ENCODE measurements around the gene NKG7. TPM values are rescaled to one million over a fixed set of nuclear protein-coding genes. Genes with fewer than 3 reads are reported as not detected.

The NKG7 gene
- total and polyA plus RNA-seq, 2 of the 13 experiments (the other 11 are each of a cell fraction or from before 2014, with no cell fraction given) = 0.40 TPM; not detected in 1

DNA sequence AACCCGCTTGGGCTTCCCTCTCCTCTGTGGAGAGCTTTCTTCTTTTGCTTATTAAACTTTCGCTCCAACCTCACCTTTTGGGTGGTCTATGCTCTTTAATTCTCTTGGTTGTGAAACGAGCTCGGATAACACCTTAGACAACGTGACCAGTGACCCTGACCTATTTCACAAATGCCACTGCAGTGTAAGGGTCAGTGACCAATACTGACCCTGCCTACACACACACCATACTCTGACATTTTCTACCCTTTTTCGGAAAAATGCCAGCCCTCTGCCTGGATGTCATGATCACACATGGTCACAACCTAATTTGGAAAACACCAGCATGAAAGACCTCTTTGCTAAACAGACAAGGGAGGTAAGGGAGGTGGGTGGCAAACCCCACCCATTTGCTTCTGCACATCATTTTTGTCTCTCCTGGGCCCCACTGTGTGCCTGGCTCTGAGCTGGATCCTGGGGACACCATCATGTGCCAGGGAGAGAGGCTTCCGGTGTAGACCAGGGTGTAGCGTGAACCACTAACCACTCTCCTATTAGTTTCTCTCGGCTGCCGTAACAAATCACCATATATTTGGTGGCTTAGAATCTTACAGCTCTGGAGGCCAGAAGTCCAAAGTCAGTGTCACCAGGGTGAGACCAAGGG is 16.2 kb downstream of the NKG7 start (continued):
- TF ChIP-seq ZNF891 (CRISPR knock-in tag; IDR thresholded peaks at IDR 0.05) (no peak), GATA4 (IDR thresholded peaks at IDR 0.05; ENCODE audit: borderline replicate concordance, low read depth) (peak; percentile 87), ADNP (CRISPR knock-in tag; IDR thresholded peaks at IDR 0.05) (no peak), HDAC1 (CRISPR knock-in tag; IDR thresholded peaks at IDR 0.05) (peak; percentile 79), ZNF776 (CRISPR knock-in tag; IDR thresholded peaks at IDR 0.05) (no peak), GTF3A (CRISPR knock-in tag; conservative IDR thresholded peaks at IDR 0.05) (no peak), ZNF382 (CRISPR knock-in tag; IDR thresholded peaks at IDR 0.05; ENCODE audit: borderline replicate concordance) (no peak), MTF1 (CRISPR knock-in tag; IDR thresholded peaks at IDR 0.05) (no peak), KLF15 (CRISPR knock-in tag; IDR thresholded peaks at IDR 0.05; ENCODE audit: borderline replicate concordance) (no peak)
- TF ChIP-seq, protein P1, sequence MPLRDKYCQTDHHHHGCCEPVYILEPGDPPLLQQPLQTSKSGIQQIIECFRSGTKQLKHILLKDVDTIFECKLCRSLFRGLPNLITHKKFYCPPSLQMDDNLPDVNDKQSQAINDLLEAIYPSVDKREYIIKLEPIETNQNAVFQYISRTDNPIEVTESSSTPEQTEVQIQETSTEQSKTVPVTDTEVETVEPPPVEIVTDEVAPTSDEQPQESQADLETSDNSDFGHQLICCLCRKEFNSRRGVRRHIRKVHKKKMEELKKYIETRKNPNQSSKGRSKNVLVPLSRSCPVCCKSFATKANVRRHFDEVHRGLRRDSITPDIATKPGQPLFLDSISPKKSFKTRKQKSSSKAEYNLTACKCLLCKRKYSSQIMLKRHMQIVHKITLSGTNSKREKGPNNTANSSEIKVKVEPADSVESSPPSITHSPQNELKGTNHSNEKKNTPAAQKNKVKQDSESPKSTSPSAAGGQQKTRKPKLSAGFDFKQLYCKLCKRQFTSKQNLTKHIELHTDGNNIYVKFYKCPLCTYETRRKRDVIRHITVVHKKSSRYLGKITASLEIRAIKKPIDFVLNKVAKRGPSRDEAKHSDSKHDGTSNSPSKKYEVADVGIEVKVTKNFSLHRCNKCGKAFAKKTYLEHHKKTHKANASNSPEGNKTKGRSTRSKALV (CRISPR knock-in tag; IDR thresholded peaks at IDR 0.05) = no peak
- TF ChIP-seq, protein P2, sequence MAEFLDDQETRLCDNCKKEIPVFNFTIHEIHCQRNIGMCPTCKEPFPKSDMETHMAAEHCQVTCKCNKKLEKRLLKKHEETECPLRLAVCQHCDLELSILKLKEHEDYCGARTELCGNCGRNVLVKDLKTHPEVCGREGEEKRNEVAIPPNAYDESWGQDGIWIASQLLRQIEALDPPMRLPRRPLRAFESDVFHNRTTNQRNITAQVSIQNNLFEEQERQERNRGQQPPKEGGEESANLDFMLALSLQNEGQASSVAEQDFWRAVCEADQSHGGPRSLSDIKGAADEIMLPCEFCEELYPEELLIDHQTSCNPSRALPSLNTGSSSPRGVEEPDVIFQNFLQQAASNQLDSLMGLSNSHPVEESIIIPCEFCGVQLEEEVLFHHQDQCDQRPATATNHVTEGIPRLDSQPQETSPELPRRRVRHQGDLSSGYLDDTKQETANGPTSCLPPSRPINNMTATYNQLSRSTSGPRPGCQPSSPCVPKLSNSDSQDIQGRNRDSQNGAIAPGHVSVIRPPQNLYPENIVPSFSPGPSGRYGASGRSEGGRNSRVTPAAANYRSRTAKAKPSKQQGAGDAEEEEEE (CRISPR knock-in tag; IDR thresholded peaks at IDR 0.05; ENCODE audit: borderline replicate concordance) = no peak
- TF ChIP-seq, protein P3, sequence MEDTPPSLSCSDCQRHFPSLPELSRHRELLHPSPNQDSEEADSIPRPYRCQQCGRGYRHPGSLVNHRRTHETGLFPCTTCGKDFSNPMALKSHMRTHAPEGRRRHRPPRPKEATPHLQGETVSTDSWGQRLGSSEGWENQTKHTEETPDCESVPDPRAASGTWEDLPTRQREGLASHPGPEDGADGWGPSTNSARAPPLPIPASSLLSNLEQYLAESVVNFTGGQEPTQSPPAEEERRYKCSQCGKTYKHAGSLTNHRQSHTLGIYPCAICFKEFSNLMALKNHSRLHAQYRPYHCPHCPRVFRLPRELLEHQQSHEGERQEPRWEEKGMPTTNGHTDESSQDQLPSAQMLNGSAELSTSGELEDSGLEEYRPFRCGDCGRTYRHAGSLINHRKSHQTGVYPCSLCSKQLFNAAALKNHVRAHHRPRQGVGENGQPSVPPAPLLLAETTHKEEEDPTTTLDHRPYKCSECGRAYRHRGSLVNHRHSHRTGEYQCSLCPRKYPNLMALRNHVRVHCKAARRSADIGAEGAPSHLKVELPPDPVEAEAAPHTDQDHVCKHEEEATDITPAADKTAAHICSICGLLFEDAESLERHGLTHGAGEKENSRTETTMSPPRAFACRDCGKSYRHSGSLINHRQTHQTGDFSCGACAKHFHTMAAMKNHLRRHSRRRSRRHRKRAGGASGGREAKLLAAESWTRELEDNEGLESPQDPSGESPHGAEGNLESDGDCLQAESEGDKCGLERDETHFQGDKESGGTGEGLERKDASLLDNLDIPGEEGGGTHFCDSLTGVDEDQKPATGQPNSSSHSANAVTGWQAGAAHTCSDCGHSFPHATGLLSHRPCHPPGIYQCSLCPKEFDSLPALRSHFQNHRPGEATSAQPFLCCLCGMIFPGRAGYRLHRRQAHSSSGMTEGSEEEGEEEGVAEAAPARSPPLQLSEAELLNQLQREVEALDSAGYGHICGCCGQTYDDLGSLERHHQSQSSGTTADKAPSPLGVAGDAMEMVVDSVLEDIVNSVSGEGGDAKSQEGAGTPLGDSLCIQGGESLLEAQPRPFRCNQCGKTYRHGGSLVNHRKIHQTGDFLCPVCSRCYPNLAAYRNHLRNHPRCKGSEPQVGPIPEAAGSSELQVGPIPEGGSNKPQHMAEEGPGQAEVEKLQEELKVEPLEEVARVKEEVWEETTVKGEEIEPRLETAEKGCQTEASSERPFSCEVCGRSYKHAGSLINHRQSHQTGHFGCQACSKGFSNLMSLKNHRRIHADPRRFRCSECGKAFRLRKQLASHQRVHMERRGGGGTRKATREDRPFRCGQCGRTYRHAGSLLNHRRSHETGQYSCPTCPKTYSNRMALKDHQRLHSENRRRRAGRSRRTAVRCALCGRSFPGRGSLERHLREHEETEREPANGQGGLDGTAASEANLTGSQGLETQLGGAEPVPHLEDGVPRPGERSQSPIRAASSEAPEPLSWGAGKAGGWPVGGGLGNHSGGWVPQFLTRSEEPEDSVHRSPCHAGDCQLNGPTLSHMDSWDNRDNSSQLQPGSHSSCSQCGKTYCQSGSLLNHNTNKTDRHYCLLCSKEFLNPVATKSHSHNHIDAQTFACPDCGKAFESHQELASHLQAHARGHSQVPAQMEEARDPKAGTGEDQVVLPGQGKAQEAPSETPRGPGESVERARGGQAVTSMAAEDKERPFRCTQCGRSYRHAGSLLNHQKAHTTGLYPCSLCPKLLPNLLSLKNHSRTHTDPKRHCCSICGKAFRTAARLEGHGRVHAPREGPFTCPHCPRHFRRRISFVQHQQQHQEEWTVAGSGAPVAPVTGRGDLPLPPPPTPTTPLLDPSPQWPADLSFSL (CRISPR knock-in tag; IDR thresholded peaks at IDR 0.05) = no peak
- TF ChIP-seq, protein P4, sequence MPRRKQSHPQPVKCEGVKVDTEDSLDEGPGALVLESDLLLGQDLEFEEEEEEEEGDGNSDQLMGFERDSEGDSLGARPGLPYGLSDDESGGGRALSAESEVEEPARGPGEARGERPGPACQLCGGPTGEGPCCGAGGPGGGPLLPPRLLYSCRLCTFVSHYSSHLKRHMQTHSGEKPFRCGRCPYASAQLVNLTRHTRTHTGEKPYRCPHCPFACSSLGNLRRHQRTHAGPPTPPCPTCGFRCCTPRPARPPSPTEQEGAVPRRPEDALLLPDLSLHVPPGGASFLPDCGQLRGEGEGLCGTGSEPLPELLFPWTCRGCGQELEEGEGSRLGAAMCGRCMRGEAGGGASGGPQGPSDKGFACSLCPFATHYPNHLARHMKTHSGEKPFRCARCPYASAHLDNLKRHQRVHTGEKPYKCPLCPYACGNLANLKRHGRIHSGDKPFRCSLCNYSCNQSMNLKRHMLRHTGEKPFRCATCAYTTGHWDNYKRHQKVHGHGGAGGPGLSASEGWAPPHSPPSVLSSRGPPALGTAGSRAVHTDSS (CRISPR knock-in tag; conservative IDR thresholded peaks at IDR 0.05) = no peak
- TF ChIP-seq, protein P5, sequence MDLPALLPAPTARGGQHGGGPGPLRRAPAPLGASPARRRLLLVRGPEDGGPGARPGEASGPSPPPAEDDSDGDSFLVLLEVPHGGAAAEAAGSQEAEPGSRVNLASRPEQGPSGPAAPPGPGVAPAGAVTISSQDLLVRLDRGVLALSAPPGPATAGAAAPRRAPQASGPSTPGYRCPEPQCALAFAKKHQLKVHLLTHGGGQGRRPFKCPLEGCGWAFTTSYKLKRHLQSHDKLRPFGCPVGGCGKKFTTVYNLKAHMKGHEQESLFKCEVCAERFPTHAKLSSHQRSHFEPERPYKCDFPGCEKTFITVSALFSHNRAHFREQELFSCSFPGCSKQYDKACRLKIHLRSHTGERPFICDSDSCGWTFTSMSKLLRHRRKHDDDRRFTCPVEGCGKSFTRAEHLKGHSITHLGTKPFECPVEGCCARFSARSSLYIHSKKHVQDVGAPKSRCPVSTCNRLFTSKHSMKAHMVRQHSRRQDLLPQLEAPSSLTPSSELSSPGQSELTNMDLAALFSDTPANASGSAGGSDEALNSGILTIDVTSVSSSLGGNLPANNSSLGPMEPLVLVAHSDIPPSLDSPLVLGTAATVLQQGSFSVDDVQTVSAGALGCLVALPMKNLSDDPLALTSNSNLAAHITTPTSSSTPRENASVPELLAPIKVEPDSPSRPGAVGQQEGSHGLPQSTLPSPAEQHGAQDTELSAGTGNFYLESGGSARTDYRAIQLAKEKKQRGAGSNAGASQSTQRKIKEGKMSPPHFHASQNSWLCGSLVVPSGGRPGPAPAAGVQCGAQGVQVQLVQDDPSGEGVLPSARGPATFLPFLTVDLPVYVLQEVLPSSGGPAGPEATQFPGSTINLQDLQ (CRISPR knock-in tag; IDR thresholded peaks at IDR 0.05) = no peak

All from HepG2 (cell line).